Lung (tissue), 12 donors: ENCODE data around the gene HAUS8. TPM values are rescaled to one million over a fixed set of nuclear protein-coding genes. Genes with fewer than 3 reads are reported as not detected.

Experiments
- ATAC-seq: fragments of 200-7000 bp; cut with Tn5 transposase; one replicate; pipeline ENCODE4 v1.9.1; 2020; ENCODE audit warnings: moderate number of reproducible peaks; ENCODE audit not compliant: insufficient read depth, low FRiP score
- DNase-seq, 3 donors: peaks; one replicate each; pipeline ENCODE4 v3.0.0-alpha.2; 2013 to 2017
- H3K27ac ChIP-seq, 2 donors: one replicate each; pipeline ENCODE4 v1.5.1; 2013; ENCODE audit warnings: mild to moderate bottlenecking in 2 of 2, moderate library complexity in 2 of 2, control low read depth in 1 of 2, inconsistent platforms in 1 of 2, low read depth in 1 of 2, low read length in 1 of 2
- H3K27me3 ChIP-seq, 3 donors: one replicate each; pipeline ENCODE4 v1.5.1; 2013; ENCODE audit warnings: low read length in 2 of 3; ENCODE audit not compliant: control insufficient read depth in 3 of 3, insufficient read depth in 3 of 3
- H3K36me3 ChIP-seq, 4 donors: one replicate each; pipeline ENCODE4 v1.5.1; 2013; ENCODE audit warnings: low read length in 4 of 4, mild to moderate bottlenecking in 1 of 4, moderate library complexity in 1 of 4; ENCODE audit not compliant: control insufficient read depth in 4 of 4, insufficient read depth in 4 of 4
- H3K4me1 ChIP-seq, 5 donors: one replicate each; pipeline ENCODE4 v1.5.1; 2013; ENCODE audit warnings: low read length in 5 of 5, mild to moderate bottlenecking in 2 of 5, moderate library complexity in 1 of 5; ENCODE audit not compliant: control insufficient read depth in 5 of 5, insufficient read depth in 5 of 5
- H3K4me3 ChIP-seq: one replicate; pipeline ENCODE4 v1.5.1; 2013; ENCODE audit warnings: mild to moderate bottlenecking, control low read depth, moderate library complexity
- H3K9ac ChIP-seq, 2 donors: one replicate each; pipeline ENCODE4 v1.5.1; 2013; ENCODE audit warnings: low read length in 2 of 2, control low read depth in 1 of 2; ENCODE audit not compliant: insufficient read depth in 1 of 2
- H3K9me3 ChIP-seq, 4 donors: one replicate each; pipeline ENCODE4 v1.5.1; 2013; ENCODE audit warnings: low read length in 3 of 4, mild to moderate bottlenecking in 1 of 4, moderate library complexity in 1 of 4; ENCODE audit not compliant: control insufficient read depth in 4 of 4, insufficient read depth in 3 of 4
- WGBS, 2 donors: extraction: QIAGEN DNeasy Blood & Tissue Kit; methylation state at CpG; one replicate each; pipeline ENCODE4 v1.1.7; 2013; 5-methylcytosine and 5-hydroxymethylcytosine counted together
- polyA plus RNA-seq, 2 donors: library from polyadenylated mRNA; stranded (reverse); fragments of 200-250 nt; gene quantifications; one replicate each; pipeline ENCODE4 v1.2.1, GENCODE V29; 2013
- total RNA-seq, 2 donors: library from RNA; depleted of rRNA in 1 of 2; stranded (reverse); fragments of >200 nt in 1 of 2; gene quantifications; one replicate each; pipeline ENCODE4 v1.2.1, GENCODE V29; 2014 to 2021
- TF ChIP-seq, protein P1 (sequence below): IDR thresholded peaks from 2 replicates; pipeline ENCODE4 v1.5.1; 2012; ENCODE audit warnings: mild to moderate bottlenecking; ENCODE audit errors: control extremely low read depth, extremely low read depth
- donor health status: control.
- donor health status: control.
- donor health status: Bipolar disorder and iron deficiency.
- donor health status: healthy.
- donor health status: DM: yes; HTN: yes; CAD: no.

The HAUS8 gene
- total and polyA plus RNA-seq, 4 donors, result 6.1 to 13.8 (median 8.5) TPM

DNA sequence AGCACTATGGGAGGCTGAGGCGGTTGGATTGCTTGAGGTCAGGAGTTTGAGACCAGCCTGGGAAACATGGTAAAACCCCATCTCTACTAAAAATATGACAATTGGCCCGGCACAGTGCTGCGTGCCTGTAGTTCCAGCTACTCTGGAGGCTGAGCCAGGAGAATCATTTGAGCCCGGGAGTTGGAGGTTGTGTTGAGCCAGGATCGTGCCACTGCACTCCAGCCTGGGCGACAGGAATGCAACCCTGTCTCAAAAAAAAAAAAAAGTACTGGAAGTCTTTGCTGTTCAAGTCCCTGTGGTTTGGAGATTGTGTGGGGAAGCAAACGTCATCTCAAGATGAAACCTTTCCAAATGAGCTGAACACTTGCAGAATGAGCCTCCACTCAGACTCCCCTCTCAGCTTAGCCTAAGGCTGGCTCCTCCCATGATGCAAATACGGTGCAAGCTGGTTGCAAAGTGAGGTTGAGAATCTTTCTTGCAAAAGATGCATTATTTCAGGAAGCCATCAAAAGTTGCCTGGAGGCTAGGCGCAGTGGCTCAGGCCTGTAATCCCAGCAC lies 46.6 kb upstream of the HAUS8 start:
- DNase-seq, result no peak
- Histone ChIP-seq H3K36me3 (peaks cover 0 to 8% (median 3%) of the 10 kb centered on the region in 4 donors), H3K4me1 (peaks cover 0 to 14% (median 2%) of the 10 kb centered on the region in 5 donors), H3K4me3 (no peak overlapping the region), H3K9ac (no peak overlapping the region), H3K27ac (no peak overlapping the region), H3K9me3 (no peaks in the 10 kb centered on the region), H3K27me3 (no peaks in the 10 kb centered on the region)
- 59 to 64% methylated on average over 9 of the region's 9 CpGs for WGBS, 2 donors
- no peak for ATAC-seq
- TF ChIP-seq, protein P1, sequence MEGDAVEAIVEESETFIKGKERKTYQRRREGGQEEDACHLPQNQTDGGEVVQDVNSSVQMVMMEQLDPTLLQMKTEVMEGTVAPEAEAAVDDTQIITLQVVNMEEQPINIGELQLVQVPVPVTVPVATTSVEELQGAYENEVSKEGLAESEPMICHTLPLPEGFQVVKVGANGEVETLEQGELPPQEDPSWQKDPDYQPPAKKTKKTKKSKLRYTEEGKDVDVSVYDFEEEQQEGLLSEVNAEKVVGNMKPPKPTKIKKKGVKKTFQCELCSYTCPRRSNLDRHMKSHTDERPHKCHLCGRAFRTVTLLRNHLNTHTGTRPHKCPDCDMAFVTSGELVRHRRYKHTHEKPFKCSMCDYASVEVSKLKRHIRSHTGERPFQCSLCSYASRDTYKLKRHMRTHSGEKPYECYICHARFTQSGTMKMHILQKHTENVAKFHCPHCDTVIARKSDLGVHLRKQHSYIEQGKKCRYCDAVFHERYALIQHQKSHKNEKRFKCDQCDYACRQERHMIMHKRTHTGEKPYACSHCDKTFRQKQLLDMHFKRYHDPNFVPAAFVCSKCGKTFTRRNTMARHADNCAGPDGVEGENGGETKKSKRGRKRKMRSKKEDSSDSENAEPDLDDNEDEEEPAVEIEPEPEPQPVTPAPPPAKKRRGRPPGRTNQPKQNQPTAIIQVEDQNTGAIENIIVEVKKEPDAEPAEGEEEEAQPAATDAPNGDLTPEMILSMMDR, result no peak

DNA sequence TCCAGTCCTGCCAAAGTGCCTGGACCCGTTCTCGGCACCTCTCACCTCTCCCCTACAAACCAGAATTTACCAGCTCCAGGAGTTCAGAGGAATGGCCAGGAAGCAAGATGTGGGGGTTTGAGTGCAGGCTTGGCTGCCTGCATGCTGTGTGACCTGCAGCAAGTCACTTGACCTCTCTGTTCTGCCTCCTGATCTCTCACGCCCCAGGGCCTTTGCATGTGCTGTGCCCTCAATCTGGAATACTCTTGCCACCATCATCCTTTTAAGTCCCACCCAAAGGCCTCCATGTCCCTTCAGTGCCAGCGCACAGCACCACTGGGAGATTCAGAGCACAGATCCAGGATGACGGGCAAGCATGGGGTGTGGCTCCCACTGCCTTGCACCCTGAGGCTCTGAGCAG lies 43.7 kb upstream of the HAUS8 start:
- Histone ChIP-seq H3K4me1 (peaks cover 0 to 7% (median 0%) of the 10 kb centered on the region in 5 donors), H3K27ac (no peak overlapping the region), H3K9me3 (no peaks in the 10 kb centered on the region), H3K27me3 (no peaks in the 10 kb centered on the region), H3K4me3 (no peak overlapping the region), H3K9ac (no peak overlapping the region), H3K36me3 (peaks cover 0 to 14% (median 3%) of the 10 kb centered on the region in 4 donors)
- DNase-seq (no peak), ATAC-seq (no peak)
- TF ChIP-seq, protein P1, result no peak
- 97% methylated on average over 5 of the region's 5 CpGs for WGBS, 2 donors

DNA sequence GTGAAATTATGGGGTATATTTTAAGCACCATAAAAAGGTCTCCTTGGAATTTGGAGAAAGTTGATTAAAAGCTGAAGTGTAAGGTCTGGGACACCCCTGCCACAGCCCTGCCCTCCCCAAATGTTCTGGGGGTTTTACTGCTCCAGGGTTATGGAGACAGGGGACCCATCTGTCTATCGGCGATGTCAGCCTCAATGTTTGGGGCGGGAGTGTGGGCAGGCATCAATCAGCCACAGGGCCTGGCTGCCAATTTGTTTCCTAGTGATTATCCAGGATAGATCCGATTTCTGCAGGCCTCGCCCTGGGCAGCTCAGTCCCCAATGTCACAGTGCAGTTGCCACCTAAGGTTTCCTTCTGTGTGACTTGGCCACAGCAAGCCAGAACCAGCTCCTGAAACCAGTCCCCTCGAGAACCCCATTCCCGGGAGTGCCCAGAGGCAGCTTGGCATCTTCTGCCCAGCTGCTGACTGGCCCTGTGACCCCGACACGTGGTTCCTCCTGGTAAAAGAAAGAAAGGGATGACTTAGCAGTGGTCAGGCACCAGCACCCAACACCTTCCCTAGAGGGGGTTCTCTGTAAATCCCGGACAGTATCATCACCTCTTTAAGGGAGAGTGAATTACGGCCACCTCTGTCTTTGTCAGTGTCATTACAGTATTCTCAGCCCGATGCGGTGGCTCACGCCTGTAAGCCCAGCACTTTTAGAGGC lies 41.9 kb upstream of the HAUS8 start:
- H3K9ac ChIP-seq, result no peak overlapping the region
- DNase-seq, result no peak
- 80 to 81% methylated on average over 14 of the region's 14 CpGs for WGBS, 2 donors
- no peak overlapping the region for H3K27ac ChIP-seq
- H3K27me3 ChIP-seq, result no peaks in the 10 kb centered on the region
- no peaks in the 10 kb centered on the region for H3K9me3 ChIP-seq
- TF ChIP-seq, protein P1, result no peak
- H3K4me3 ChIP-seq, result no peak overlapping the region
- ATAC-seq, result no peak
- peaks cover 0 to 16% (median under 1%) of the 10 kb centered on the region in 4 donors for H3K36me3 ChIP-seq
- peaks cover 0 to 5% (median 0%) of the 10 kb centered on the region in 5 donors for H3K4me1 ChIP-seq
